HEK293 (cell line): Measurements from ENCODE around the gene PLCB1.

Experiments used
- CTCF ChIA-PET: fragments of 350-600 bp; formaldehyde crosslinking; extraction: SDS; loops from one replicate; lab custom pipeline; 2021; ENCODE audit warnings: antibody characterized with exemption; lab: Yijun Ruan, JAX
- POLR2A ChIA-PET: fragments of 300-600 bp; formaldehyde crosslinking; extraction: SDS; loops from one replicate; lab custom pipeline; 2020; ENCODE audit warnings: antibody characterized with exemption, inconsistent platforms; lab: Yijun Ruan, JAX
- H3K27ac ChIP-seq: fragments of 200-500 bp; sonication (Bioruptor generic); 2 replicates; pipeline ENCODE4 v1.5.1; 2014; ENCODE audit warnings: low read depth, low read length, control low read depth, inconsistent platforms; ENCODE audit errors: extremely low read depth
- H3K36me3 ChIP-seq, 2 experiments: fragments of 200-500 bp in 1 of 2; sonication (Bioruptor generic) in 1 of 2; 1 replicate in 1 of 2; 2 replicates in 1 of 2; pipeline ENCODE4 v1.5.1; 2014 to 2017; ENCODE audit warnings: inconsistent platforms in 2 of 2, low read length in 2 of 2; ENCODE audit not compliant: control insufficient read depth in 2 of 2, insufficient read depth in 1 of 2
- H3K4me1 ChIP-seq: fragments of 200-500 bp; sonication (Bioruptor generic); 2 replicates; pipeline ENCODE4 v1.5.1; 2014; ENCODE audit warnings: mild to moderate bottlenecking, low read length, inconsistent platforms; ENCODE audit not compliant: control insufficient read depth, insufficient read depth
- H3K4me3 ChIP-seq: 2 replicates; pipeline ENCODE4 v1.5.1; 2011; ENCODE audit warnings: low read depth, mild to moderate bottlenecking, control low read depth, low read length, moderate library complexity
- H3K9me3 ChIP-seq: fragments of 200-500 bp; sonication (Bioruptor generic); 2 replicates; pipeline ENCODE4 v1.5.1; 2014; ENCODE audit warnings: low read depth, low read length, inconsistent platforms; ENCODE audit not compliant: control insufficient read depth, insufficient read depth
- GLI4 ChIP-seq: fragments of 450-650 bp; formaldehyde crosslinking; IDR thresholded peaks from 2 replicates; pipeline ENCODE4 v1.5.1; 2016; ENCODE audit warnings: missing biosample characterization, missing genetic modification characterization
- GLIS2 ChIP-seq: fragments of 450-650 bp; formaldehyde crosslinking; IDR thresholded peaks from 2 replicates; pipeline ENCODE4 v1.5.1; 2016; ENCODE audit warnings: missing biosample characterization, missing genetic modification characterization
- KLF8 ChIP-seq: fragments of 450-650 bp; formaldehyde crosslinking; IDR thresholded peaks from 2 replicates; pipeline ENCODE4 v1.5.1; 2016; ENCODE audit warnings: missing biosample characterization, missing genetic modification characterization
- MZF1 ChIP-seq: fragments of 450-650 bp; formaldehyde crosslinking; IDR thresholded peaks from 2 replicates; pipeline ENCODE4 v1.5.1; 2017; ENCODE audit warnings: missing biosample characterization, missing genetic modification characterization, borderline replicate concordance
- PRDM10 ChIP-seq: fragments of 450-650 bp; formaldehyde crosslinking; IDR thresholded peaks from 2 replicates; pipeline ENCODE4 v1.5.1; 2016; ENCODE audit warnings: missing biosample characterization, missing genetic modification characterization
- ZBTB21 ChIP-seq: fragments of 450-650 bp; formaldehyde crosslinking; IDR thresholded peaks from 2 replicates; pipeline ENCODE4 v1.5.1; 2017; ENCODE audit warnings: missing biosample characterization, missing genetic modification characterization
- ZFP41 ChIP-seq: fragments of 450-650 bp; formaldehyde crosslinking; IDR thresholded peaks from 2 replicates; pipeline ENCODE4 v1.5.1; 2016; ENCODE audit warnings: missing biosample characterization, missing genetic modification characterization, borderline replicate concordance
- ZIC2 ChIP-seq: fragments of 450-650 bp; formaldehyde crosslinking; IDR thresholded peaks from 2 replicates; pipeline ENCODE4 v1.5.1; 2016; ENCODE audit warnings: missing biosample characterization, missing genetic modification characterization
- ZNF121 ChIP-seq: fragments of 450-650 bp; formaldehyde crosslinking; IDR thresholded peaks from 2 replicates; pipeline ENCODE4 v1.5.1; 2016; ENCODE audit warnings: missing biosample characterization, missing genetic modification characterization
- ZNF133 ChIP-seq: fragments of 450-650 bp; formaldehyde crosslinking; IDR thresholded peaks from 2 replicates; pipeline ENCODE4 v1.5.1; 2016; ENCODE audit warnings: missing biosample characterization, missing genetic modification characterization
- ZNF19 ChIP-seq: fragments of 450-650 bp; formaldehyde crosslinking; IDR thresholded peaks from 2 replicates; pipeline ENCODE4; 2016; ENCODE audit warnings: missing biosample characterization, missing genetic modification characterization, low read depth
- ZNF426 ChIP-seq: fragments of 450-650 bp; formaldehyde crosslinking; IDR thresholded peaks from 2 replicates; pipeline ENCODE4 v1.5.1; 2017; ENCODE audit warnings: missing biosample characterization, missing genetic modification characterization, mild to moderate bottlenecking, inconsistent platforms, moderate library complexity
- ZNF510 ChIP-seq: fragments of 450-650 bp; formaldehyde crosslinking; IDR thresholded peaks from 2 replicates; pipeline ENCODE4 v1.5.1; 2018; ENCODE audit warnings: mild to moderate bottlenecking, missing genetic modification characterization, missing biosample characterization; ENCODE audit not compliant: insufficient replicate concordance
- ZNF529 ChIP-seq: fragments of 450-650 bp; formaldehyde crosslinking; IDR thresholded peaks from 2 replicates; pipeline ENCODE4 v1.5.1; 2017; ENCODE audit warnings: missing genetic modification characterization, missing biosample characterization; ENCODE audit not compliant: insufficient replicate concordance
- ZNF558 ChIP-seq: fragments of 450-650 bp; formaldehyde crosslinking; IDR thresholded peaks from 2 replicates; pipeline ENCODE4 v1.5.1; 2016; ENCODE audit warnings: missing biosample characterization, missing genetic modification characterization
- ZNF692 ChIP-seq: fragments of 450-650 bp; formaldehyde crosslinking; IDR thresholded peaks from 2 replicates; pipeline ENCODE4 v1.5.1; 2016; ENCODE audit warnings: missing biosample characterization, missing genetic modification characterization
- TF ChIP-seq, protein P1 (sequence below): fragments of 450-650 bp; formaldehyde crosslinking; IDR thresholded peaks from 2 replicates; pipeline ENCODE4; 2016; ENCODE audit warnings: missing biosample characterization, missing genetic modification characterization

The PLCB1 gene

GRCh38 chr20:8796088-8796660, 664.1 kb downstream of the PLCB1 start:
- ChIA-PET CTCF (no interaction called here), POLR2A (no interaction called here)
- Histone ChIP-seq H3K9me3 (no peaks in the 10 kb centered on the region), H3K4me1 (no peaks in the 10 kb centered on the region), H3K4me3 (no peak overlapping the region), H3K36me3 (peaks cover 0 to 4% of the 10 kb centered on the region in 2 experiments; a peak in 1 of 3 replicates), H3K27ac (no peak overlapping the region)
- TF ChIP-seq ZFP41 (tag by site-specific recombination) (no peak), ZNF19 (tag by site-specific recombination) (no peak), ZNF529 (no peak), GLIS2 (tag by site-specific recombination) (no peak), ZNF121 (tag by site-specific recombination) (no peak)
- TF ChIP-seq, protein P1, sequence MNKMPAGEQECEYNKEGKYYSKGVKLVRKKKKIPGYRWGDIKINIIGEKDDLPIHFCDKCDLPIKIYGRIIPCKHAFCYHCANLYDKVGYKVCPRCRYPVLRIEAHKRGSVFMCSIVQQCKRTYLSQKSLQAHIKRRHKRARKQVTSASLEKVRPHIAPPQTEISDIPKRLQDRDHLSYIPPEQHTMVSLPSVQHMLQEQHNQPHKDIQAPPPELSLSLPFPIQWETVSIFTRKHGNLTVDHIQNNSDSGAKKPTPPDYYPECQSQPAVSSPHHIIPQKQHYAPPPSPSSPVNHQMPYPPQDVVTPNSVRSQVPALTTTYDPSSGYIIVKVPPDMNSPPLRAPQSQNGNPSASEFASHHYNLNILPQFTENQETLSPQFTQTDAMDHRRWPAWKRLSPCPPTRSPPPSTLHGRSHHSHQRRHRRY (tag by site-specific recombination) = no peak

DNA sequence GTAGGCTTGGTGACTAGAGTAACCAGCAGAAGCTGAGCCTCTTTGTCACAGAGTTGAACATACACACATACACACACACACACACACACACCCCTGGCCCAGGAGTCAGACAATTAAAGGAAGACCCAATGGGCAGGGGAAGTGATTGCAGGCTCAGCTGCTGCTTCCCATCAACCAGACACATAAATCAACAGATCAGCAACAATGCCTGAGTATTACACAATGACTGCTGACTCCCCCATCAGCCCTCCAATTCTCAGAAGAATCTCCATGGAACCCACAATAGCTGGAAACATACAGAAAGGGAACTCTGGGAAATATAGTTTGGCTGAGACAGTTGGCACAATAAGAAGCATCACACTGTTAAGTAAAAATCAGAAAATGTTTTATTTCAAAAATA, 666.4 kb downstream of the PLCB1 start:
- TF ChIP-seq ZNF426 (tag by site-specific recombination) = no peak
- no peak for TF ChIP-seq ZNF19 (tag by site-specific recombination)
- no peak for TF ChIP-seq ZNF510 (tag by site-specific recombination)
- TF ChIP-seq KLF8 (tag by site-specific recombination) = no peak
- TF ChIP-seq ZNF692 (tag by site-specific recombination) = no peak
- no peak for TF ChIP-seq MZF1 (tag by site-specific recombination)
- no peak for TF ChIP-seq ZIC2
- Histone ChIP-seq H3K9me3 (no peaks in the 10 kb centered on the region), H3K27ac (no peak overlapping the region), H3K4me3 (no peak overlapping the region), H3K36me3 (no peaks in the 10 kb centered on the region), H3K4me1 (no peaks in the 10 kb centered on the region)
- ChIA-PET CTCF (interaction anchor here (0.5 to 1.2 kb wide), 3 partner anchors 55 to 650 kb away, joined by 3 read pairs; no protein-coding TSS in a partner anchor), POLR2A (no interaction called here)

GRCh38 chr20:8800089-8800488, 668.0 kb downstream of the PLCB1 start:
- H3K27ac ChIP-seq = no peak overlapping the region
- no peaks in the 10 kb centered on the region for H3K9me3 ChIP-seq
- H3K36me3 ChIP-seq = no peaks in the 10 kb centered on the region
- TF ChIP-seq ZBTB21 (tag by site-specific recombination) = no peak
- no peak for TF ChIP-seq GLI4 (tag by site-specific recombination)
- TF ChIP-seq PRDM10 (tag by site-specific recombination) = no peak
- TF ChIP-seq ZNF558 (tag by site-specific recombination) = no peak
- no peak for TF ChIP-seq ZNF133 (tag by site-specific recombination)
- ChIA-PET POLR2A (no interaction called here), CTCF (interaction anchor here (0.7 to 1.0 kb wide), 2 partner anchors 12 to 1626 kb away, joined by 3 to 5 read pairs; no protein-coding TSS in a partner anchor)
- H3K4me1 ChIP-seq = no peaks in the 10 kb centered on the region
- H3K4me3 ChIP-seq = no peak overlapping the region
